GM18870 (cell line): Measurements from ENCODE around the gene COP1.
"Not testable (repeated sequence)": the region's sequence is repeated elsewhere in the genome, so short reads cannot be mapped to it uniquely, and the experiment has no call there.

Experiments used
- ATAC-seq: cut with Tn5 transposase; IDR thresholded peaks from one replicate; pipeline ENCODE4 v1.9.1; 2021; ENCODE audit warnings: moderate library complexity; ENCODE audit not compliant: unreplicated experiment

Gene COP1

DNA sequence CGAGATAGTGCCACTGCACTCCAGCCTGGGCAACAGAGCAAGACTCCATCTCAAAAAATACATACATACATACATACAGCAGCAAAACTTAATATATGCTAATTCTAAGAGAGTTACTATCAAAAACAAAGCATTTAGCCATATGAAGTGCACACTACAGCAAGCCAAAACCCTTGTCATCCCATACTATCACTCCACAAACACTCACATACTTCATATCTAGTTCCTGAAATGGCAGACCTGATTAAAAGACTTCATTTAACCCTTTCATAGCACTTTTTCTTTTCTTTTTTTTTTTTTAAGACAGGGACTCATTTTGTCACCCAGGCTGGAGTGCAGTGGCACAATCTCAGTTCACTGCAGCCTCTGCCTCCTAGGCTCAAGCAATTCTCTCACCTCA, 65.6 kb downstream of the COP1 start:
- no peak for ATAC-seq

- ATAC-seq = no peak
Observed at GRCh38 chr1:176136891-176137290, 70.2 kb downstream of the COP1 start.

GRCh38 chr1:176134666-176135065, 72.4 kb downstream of the COP1 start:
- ATAC-seq = no peak

- no peak for ATAC-seq
Observed at GRCh38 chr1:176122282-176122681, 84.8 kb downstream of the COP1 start.

- peak; percentile 48 for ATAC-seq
Observed at GRCh38 chr1:176119549-176119948, 87.5 kb downstream of the COP1 start.

DNA sequence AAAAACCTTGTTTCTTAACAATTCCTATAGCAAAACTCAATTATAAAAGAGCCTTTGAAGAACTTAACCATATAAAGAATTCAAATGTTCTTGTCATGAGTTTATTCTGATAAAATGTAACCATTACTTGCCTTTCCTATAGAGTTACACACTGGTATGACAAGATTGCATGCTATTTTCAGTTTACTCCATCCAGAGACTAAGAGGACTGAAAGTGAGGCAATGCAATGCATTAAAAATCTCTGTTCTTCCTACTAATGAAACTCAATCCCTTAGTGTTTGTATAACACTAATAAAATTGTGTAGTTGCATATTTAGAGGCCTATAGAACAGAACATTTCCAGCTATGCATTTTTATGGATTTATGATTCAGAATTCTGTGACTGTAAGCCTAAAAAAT, 88.1 kb downstream of the COP1 start:
- ATAC-seq = no peak

- ATAC-seq = no peak
Observed at GRCh38 chr1:176111835-176112234, 95.3 kb downstream of the COP1 start.

DNA sequence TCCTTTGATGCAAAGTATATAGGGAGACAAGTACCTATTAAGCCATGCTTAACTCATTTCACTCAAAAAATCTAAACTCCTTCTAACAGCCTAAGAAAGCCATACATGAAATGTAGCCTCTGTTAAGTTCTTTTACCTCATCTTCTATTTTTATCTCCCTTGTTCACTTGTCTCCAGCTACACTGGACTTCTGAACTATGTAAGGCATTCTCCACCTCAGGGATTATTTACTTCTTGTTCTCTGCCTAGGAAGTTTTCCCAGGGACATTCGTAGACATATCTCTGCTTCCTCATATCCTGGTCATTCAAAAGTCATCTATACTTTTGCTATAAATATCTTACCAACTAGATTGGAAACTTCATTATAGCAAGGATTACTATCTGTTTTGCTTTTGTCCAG, 96.9 kb downstream of the COP1 start:
- no peak for ATAC-seq

- ATAC-seq = no peak
Observed at GRCh38 chr1:176102768-176103350, 104.2 kb downstream of the COP1 start.

- no peak for ATAC-seq
Observed at GRCh38 chr1:176101951-176102642, 105.0 kb downstream of the COP1 start.

- no peak for ATAC-seq
Observed at GRCh38 chr1:176098560-176098959, 108.5 kb downstream of the COP1 start.

GRCh38 chr1:176096015-176096414, 111.1 kb downstream of the COP1 start:
- ATAC-seq = peak; percentile 50

- no peak for ATAC-seq
Observed at GRCh38 chr1:176090766-176091165, 116.3 kb downstream of the COP1 start.

DNA sequence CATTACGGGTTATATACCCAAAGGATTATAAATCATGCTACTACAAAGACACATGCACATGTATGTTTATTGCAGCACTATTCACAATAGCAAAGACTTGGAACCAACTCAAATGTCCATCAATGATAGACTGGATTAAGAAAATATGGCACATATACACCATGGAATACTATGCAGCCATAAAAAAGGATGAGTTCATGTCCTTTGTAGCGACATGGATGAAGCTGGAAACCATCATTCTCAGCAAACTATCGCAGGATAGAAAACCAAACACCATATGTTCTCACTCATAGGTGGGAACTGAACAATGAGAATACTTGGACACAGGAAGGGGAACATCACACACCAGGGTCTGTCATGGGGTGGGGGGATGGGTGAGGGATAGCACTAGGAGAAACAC, 119.3 kb downstream of the COP1 start:
- ATAC-seq = not testable (repeated sequence)

DNA sequence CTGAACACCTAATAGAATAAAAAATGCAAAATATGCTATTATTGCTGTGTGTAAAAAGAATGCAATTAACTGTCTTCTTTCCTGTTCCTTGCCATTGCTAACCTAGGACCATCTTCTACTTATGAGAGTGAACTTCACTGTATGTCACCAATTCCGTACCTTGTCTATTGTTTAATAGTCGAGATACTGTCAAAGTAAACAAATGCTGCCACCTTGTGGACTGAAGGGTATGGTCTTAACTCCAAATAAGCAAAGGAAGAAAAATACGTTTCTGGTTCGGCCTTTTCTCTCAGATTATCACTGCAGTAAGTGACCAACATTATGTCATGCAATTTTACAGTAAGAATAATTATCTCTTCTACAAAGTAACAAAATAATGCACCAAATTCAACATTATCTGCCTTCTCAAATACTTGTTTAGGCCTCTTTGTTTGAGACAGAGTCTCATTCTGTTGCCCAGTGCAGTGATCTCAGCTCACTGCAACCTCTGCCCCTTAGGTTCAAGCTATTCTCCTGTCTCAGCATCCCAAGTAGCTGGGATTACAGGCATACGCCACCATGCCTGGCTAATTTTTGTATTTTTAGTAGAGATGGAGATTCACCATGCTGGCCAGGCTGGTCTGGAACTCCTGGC, 133.4 kb downstream of the COP1 start:
- no peak for ATAC-seq

GRCh38 chr1:176068901-176069300, 138.2 kb downstream of the COP1 start:
- ATAC-seq = no peak

GRCh38 chr1:176068256-176068655, 138.8 kb downstream of the COP1 start:
- no peak for ATAC-seq

DNA sequence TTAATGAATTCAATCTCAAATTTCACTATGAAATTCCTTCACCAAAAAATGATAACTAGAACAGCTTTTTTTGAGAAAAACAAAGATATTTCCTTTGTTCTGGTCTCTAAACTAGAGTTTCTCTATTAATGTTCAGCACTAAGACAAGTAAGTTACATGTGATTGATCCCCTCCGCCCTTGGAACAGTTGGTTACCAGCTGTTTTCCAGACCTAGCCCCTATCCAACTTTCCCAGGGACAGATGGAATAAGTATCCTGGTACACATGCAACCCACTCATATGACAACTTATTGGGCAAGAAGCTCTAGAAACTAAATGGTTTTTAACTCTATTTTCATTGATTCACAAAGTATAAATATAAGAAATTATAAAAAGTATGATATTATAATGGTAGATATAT, 140.4 kb downstream of the COP1 start:
- no peak for ATAC-seq

DNA sequence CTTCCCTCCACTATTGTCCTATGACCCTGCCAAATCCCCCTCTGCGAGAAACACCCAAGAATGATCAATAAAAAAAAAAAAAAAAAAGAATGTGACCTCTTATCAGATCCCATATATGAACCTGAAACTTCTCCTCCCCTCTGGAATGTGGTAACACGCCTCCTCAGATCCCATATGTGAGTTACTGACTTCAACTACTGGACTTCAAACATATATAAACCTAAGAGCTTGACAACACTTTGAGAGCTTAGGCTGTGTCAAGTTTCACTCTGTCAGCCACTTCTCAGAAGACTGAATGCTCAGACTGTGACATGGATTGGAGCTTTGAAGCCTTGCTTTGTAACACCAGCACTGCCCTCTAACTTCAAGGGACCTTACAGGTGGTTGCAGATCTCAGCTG, 148.4 kb downstream of the COP1 start:
- ATAC-seq = no peak

DNA sequence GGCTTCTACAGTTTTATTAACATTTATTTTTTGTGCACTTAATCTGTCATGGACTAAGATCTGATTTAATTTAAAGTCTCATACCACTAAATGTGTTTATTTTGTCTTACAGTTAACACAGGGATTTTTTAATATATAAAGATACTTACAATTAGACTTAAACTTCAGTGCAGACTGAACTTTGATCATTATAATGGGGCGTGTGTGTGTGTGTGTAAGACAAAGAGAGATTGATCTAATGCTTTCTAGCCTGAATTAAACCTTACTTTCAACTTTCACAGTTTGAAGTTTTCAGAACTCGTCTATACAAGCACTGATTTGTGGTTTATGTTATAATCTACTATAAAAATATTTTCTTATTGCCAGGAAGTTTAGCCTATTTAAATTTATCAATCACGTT, 150.8 kb downstream of the COP1 start:
- no peak for ATAC-seq

GRCh38 chr1:176055398-176055797, 151.7 kb downstream of the COP1 start:
- ATAC-seq = no peak

GRCh38 chr1:176051902-176052518, 155.1 kb downstream of the COP1 start:
- no peak for ATAC-seq
